HEK293 (cell line): ENCODE results near the gene STK39.

ENCODE experiments used
- KLF8 ChIP-seq: fragments of 450-650 bp; formaldehyde crosslinking; IDR thresholded peaks from 2 replicates; pipeline ENCODE4 v1.5.1; 2016; ENCODE audit warnings: missing biosample characterization, missing genetic modification characterization
- KLF9 ChIP-seq: fragments of 450-650 bp; formaldehyde crosslinking; IDR thresholded peaks from 2 replicates; pipeline ENCODE4 v1.5.1; 2016; ENCODE audit warnings: missing biosample characterization, missing genetic modification characterization, low read depth
- ZNF776 ChIP-seq: fragments of 450-650 bp; formaldehyde crosslinking; IDR thresholded peaks from 2 replicates; pipeline ENCODE4 v1.5.0; 2017; ENCODE audit warnings: missing biosample characterization, missing genetic modification characterization, borderline replicate concordance
- TF ChIP-seq, protein P1 (sequence below): fragments of 450-650 bp; formaldehyde crosslinking; IDR thresholded peaks from 2 replicates; pipeline ENCODE4 v1.5.1; 2016; ENCODE audit warnings: missing biosample characterization, missing genetic modification characterization
- TF ChIP-seq, protein P2 (sequence below): fragments of 450-650 bp; formaldehyde crosslinking; IDR thresholded peaks from 2 replicates; pipeline ENCODE4 v1.5.1; 2016; ENCODE audit warnings: missing biosample characterization, missing genetic modification characterization
- TF ChIP-seq, protein P3 (sequence below): fragments of 450-650 bp; formaldehyde crosslinking; conservative IDR thresholded peaks from 2 replicates; pipeline ENCODE4 v1.5.1; 2016; ENCODE audit warnings: low read depth, missing biosample characterization, missing genetic modification characterization
- TF ChIP-seq, protein P4 (sequence below): fragments of 450-650 bp; formaldehyde crosslinking; IDR thresholded peaks from 2 replicates; pipeline ENCODE4 v1.5.1; 2016; ENCODE audit warnings: missing biosample characterization, missing genetic modification characterization

DNA sequence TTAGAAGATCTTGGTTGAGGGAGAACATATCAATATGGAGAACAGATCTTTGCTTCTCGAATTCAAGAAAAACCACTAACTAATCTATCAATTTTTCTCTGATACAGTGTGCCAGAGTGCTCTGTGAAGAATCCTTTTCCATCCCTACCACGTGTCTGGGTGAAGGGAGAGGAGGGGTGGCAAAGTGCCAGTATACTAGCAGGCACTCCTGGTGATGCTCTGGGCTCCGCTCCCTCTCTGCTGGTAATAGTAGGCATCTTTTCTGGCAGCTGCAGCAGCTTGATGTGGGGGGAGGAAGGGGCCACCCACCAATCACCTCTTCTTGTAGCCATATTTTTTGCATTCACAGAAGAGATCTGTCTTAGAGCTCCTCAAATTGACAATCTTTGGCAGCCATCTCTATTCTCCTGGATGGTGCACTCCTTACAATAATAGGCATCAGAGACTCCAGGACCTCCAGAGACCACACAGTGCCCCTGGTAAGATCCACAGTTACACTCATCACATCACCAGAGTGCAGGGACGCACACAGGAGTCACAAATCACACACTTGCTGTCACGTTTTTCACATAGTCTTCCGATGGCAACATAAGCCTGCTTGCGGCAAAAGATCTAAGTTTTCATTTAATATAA lies 15.7 kb downstream of the STK39 start:
- TF ChIP-seq, protein P1, sequence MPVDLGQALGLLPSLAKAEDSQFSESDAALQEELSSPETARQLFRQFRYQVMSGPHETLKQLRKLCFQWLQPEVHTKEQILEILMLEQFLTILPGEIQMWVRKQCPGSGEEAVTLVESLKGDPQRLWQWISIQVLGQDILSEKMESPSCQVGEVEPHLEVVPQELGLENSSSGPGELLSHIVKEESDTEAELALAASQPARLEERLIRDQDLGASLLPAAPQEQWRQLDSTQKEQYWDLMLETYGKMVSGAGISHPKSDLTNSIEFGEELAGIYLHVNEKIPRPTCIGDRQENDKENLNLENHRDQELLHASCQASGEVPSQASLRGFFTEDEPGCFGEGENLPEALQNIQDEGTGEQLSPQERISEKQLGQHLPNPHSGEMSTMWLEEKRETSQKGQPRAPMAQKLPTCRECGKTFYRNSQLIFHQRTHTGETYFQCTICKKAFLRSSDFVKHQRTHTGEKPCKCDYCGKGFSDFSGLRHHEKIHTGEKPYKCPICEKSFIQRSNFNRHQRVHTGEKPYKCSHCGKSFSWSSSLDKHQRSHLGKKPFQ: no peak
- TF ChIP-seq KLF9 (tag by site-specific recombination) (no peak), ZNF776 (no peak), KLF8 (tag by site-specific recombination) (no peak)
- TF ChIP-seq, protein P2, sequence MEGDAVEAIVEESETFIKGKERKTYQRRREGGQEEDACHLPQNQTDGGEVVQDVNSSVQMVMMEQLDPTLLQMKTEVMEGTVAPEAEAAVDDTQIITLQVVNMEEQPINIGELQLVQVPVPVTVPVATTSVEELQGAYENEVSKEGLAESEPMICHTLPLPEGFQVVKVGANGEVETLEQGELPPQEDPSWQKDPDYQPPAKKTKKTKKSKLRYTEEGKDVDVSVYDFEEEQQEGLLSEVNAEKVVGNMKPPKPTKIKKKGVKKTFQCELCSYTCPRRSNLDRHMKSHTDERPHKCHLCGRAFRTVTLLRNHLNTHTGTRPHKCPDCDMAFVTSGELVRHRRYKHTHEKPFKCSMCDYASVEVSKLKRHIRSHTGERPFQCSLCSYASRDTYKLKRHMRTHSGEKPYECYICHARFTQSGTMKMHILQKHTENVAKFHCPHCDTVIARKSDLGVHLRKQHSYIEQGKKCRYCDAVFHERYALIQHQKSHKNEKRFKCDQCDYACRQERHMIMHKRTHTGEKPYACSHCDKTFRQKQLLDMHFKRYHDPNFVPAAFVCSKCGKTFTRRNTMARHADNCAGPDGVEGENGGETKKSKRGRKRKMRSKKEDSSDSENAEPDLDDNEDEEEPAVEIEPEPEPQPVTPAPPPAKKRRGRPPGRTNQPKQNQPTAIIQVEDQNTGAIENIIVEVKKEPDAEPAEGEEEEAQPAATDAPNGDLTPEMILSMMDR (tag by site-specific recombination): no peak
- TF ChIP-seq, protein P3, sequence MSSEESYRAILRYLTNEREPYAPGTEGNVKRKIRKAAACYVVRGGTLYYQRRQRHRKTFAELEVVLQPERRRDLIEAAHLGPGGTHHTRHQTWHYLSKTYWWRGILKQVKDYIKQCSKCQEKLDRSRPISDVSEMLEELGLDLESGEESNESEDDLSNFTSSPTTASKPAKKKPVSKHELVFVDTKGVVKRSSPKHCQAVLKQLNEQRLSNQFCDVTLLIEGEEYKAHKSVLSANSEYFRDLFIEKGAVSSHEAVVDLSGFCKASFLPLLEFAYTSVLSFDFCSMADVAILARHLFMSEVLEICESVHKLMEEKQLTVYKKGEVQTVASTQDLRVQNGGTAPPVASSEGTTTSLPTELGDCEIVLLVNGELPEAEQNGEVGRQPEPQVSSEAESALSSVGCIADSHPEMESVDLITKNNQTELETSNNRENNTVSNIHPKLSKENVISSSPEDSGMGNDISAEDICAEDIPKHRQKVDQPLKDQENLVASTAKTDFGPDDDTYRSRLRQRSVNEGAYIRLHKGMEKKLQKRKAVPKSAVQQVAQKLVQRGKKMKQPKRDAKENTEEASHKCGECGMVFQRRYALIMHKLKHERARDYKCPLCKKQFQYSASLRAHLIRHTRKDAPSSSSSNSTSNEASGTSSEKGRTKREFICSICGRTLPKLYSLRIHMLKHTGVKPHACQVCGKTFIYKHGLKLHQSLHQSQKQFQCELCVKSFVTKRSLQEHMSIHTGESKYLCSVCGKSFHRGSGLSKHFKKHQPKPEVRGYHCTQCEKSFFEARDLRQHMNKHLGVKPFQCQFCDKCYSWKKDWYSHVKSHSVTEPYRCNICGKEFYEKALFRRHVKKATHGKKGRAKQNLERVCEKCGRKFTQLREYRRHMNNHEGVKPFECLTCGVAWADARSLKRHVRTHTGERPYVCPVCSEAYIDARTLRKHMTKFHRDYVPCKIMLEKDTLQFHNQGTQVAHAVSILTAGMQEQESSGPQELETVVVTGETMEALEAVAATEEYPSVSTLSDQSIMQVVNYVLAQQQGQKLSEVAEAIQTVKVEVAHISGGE (tag by site-specific recombination): no peak
- TF ChIP-seq, protein P4, sequence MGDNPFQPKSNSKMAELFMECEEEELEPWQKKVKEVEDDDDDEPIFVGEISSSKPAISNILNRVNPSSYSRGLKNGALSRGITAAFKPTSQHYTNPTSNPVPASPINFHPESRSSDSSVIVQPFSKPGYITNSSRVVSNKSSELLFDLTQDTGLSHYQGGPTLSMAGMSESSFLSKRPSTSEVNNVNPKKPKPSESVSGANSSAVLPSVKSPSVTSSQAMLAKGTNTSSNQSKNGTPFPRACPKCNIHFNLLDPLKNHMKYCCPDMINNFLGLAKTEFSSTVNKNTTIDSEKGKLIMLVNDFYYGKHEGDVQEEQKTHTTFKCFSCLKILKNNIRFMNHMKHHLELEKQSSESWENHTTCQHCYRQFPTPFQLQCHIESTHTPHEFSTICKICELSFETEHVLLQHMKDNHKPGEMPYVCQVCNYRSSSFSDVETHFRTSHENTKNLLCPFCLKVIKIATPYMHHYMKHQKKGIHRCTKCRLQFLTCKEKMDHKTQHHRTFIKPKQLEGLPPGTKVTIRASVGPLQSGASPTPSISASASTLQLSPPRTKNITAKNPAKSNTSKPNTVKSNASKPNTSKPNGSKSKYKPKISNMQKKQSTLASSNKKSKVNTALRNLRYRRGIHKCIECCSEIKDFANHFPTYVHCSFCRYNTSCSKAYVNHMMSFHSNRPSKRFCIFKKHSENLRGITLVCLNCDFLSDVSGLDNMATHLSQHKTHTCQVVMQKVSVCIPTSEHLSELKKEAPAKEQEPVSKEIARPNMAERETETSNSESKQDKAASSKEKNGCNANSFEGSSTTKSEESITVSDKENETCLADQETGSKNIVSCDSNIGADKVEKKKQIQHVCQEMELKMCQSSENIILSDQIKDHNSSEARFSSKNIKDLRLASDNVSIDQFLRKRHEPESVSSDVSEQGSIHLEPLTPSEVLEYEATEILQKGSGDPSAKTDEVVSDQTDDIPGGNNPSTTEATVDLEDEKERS: no peak
